Body of pancreas (tissue), 4 donors: ENCODE results near the gene LIPC.

Experiments used
- CTCF ChIP-seq, 7 experiments: fragments of 450-650 bp in 4 of 7; fragments of 200-600 bp in 3 of 7; sonication (generic) in 3 of 7; IDR thresholded peaks; one replicate each; pipeline ENCODE4 v1.5.1; 2016 to 2019; ENCODE audit warnings: antibody characterized with exemption in 7 of 7
- POLR2A ChIP-seq, 3 donors: fragments of 450-650 bp; IDR thresholded peaks; one replicate each; pipeline ENCODE4 v1.6.1; 2016; ENCODE audit warnings: antibody characterized with exemption in 3 of 3, mild to moderate bottlenecking in 2 of 3

DNA sequence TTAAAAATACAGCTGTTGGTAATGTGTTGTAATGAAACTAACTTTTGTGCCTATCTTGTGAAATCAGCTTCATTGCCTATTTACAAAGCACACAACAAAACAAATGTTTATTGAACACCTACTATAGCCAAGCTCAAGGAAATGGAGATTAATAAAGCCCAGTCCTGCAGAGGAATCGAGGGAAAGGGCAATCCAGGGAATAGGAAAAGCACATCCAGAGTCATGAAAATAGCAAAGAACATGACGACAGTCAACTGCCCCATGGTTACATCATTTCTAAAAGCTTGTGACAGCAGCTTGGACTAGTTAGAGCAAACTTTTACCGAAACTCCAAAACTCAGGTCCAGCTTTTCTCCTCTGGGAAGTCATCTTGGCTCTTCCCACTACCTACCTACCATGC is 157.3 kb downstream of the LIPC start:
- TF ChIP-seq CTCF (IDR thresholded peaks at IDR 0.05) = no peak
- no peak for TF ChIP-seq POLR2A (IDR thresholded peaks at IDR 0.05)
